Right kidney (tissue), 1 donor: ENCODE results near the gene CUEDC1.
"Not testable (repeated sequence)": the region's sequence is repeated elsewhere in the genome, so short reads cannot be mapped to it uniquely, and the experiment has no call there.

Experiments used
- DNase-seq: peaks from one replicate; pipeline ENCODE4 v3.0.0-alpha.2; 2016

CUEDC1 gene

GRCh38 chr17:57940231-57940630 is 15.0 kb downstream of the CUEDC1 start:
- no peak for DNase-seq

- no peak for DNase-seq
These were observed 15.4 kb downstream of the CUEDC1 start for GRCh38 chr17:57939797-57940196.

- no peak for DNase-seq
These were observed 17.1 kb downstream of the CUEDC1 start for GRCh38 chr17:57938061-57938502.

- DNase-seq: no peak
These were observed 17.7 kb downstream of the CUEDC1 start for GRCh38 chr17:57937492-57937891.

- DNase-seq: no peak
These were observed 19.1 kb downstream of the CUEDC1 start for GRCh38 chr17:57935833-57936807.

- no peak for DNase-seq
These were observed 23.6 kb downstream of the CUEDC1 start for GRCh38 chr17:57931488-57932137.

- DNase-seq: no peak
These were observed 25.0 kb downstream of the CUEDC1 start for GRCh38 chr17:57930239-57930638.

GRCh38 chr17:57929386-57929785 is 25.8 kb downstream of the CUEDC1 start:
- DNase-seq: no peak

- DNase-seq: no peak
These were observed 26.3 kb downstream of the CUEDC1 start for GRCh38 chr17:57928928-57929327.

- no peak for DNase-seq
These were observed 28.0 kb downstream of the CUEDC1 start for GRCh38 chr17:57927048-57927723.

- no peak for DNase-seq
These were observed 28.5 kb downstream of the CUEDC1 start for GRCh38 chr17:57926723-57927047.

- no peak for DNase-seq
These were observed 29.7 kb downstream of the CUEDC1 start for GRCh38 chr17:57925361-57925990.

GRCh38 chr17:57924677-57925076 is 30.5 kb downstream of the CUEDC1 start:
- no peak for DNase-seq

GRCh38 chr17:57923182-57923872 is 31.9 kb downstream of the CUEDC1 start:
- no peak for DNase-seq

GRCh38 chr17:57922745-57923144 is 32.5 kb downstream of the CUEDC1 start:
- not testable (repeated sequence) for DNase-seq

- no peak for DNase-seq
These were observed 34.1 kb downstream of the CUEDC1 start for GRCh38 chr17:57920916-57921703.

- DNase-seq: no peak
These were observed 35.3 kb downstream of the CUEDC1 start for GRCh38 chr17:57919918-57920317.

- no peak for DNase-seq
These were observed 37.0 kb downstream of the CUEDC1 start for GRCh38 chr17:57918017-57918895.

GRCh38 chr17:57916925-57917858 is 38.0 kb downstream of the CUEDC1 start:
- DNase-seq: no peak
